HepG2 (cell line): ENCODE measurements around the gene SGF29. TPM values are rescaled to one million over a fixed set of nuclear protein-coding genes. Genes with fewer than 3 reads are reported as not detected.
"Not testable (repeated sequence)": the region's sequence is repeated elsewhere in the genome, so short reads cannot be mapped to it uniquely, and the experiment has no call there.

Source experiments
- ATAC-seq: fragments of 200-7000 bp; cut with Tn5 transposase; 3 replicates; pipeline ENCODE4 v1.9.1; 2020; ENCODE audit warnings: mild to moderate bottlenecking, moderate library complexity
- BruUV-seq: library from RNA; stranded (reverse); fragments of 400-500 nt; replicated peaks from 2 replicates; lab custom pipeline; 2021; lab: Mats Ljungman, UMichigan
- CTCF ChIA-PET: fragments of 300-600 bp; formaldehyde crosslinking; extraction: SDS; loops from one replicate; lab custom pipeline; 2021; ENCODE audit warnings: low total read pairs, inconsistent platforms, low intra/inter-chr PET ratio; lab: Yijun Ruan, JAX
- POLR2A ChIA-PET: fragments of 350-600 bp; sonication (Branson Sonifier 250); formaldehyde crosslinking; loops from one replicate; lab custom pipeline; 2020; ENCODE audit warnings: antibody characterized with exemption, inconsistent platforms; lab: Yijun Ruan, JAX
- DNase-seq: peaks from one replicate; pipeline ENCODE4 v3.0.0-alpha.2; 2015; ENCODE audit warnings: low spot score
- FAIRE-seq: peaks from 3 replicates; lab custom pipeline; 2011; peaks lifted over from hg19 to GRCh38; lab: Jason Lieb, UNC
- H2AFZ ChIP-seq: one replicate; pipeline ENCODE4 v1.6.1; 2011; ENCODE audit warnings: low read length, inconsistent platforms
- H3K27ac ChIP-seq: fragments of 300-600 bp; 3 replicates; pipeline ENCODE4 v1.8.0; 2011; ENCODE audit warnings: mixed run types, mild to moderate bottlenecking, mixed read lengths, low read length, inconsistent platforms; ENCODE audit not compliant: insufficient read depth; ENCODE audit errors: extremely low read length
- H3K27me3 ChIP-seq, 2 experiments: fragments of 200-600 bp in 1 of 2; 2 replicates in 1 of 2; 3 replicates in 1 of 2; pipeline versions ENCODE4 v1.6.0 to v1.8.0; 2011; ENCODE audit warnings: low read length in 2 of 2, mild to moderate bottlenecking in 2 of 2, moderate library complexity in 2 of 2, inconsistent platforms in 1 of 2; ENCODE audit not compliant: insufficient read depth in 2 of 2, control insufficient read depth in 1 of 2
- H3K36me3 ChIP-seq, 2 experiments: fragments of 200-600 bp in 1 of 2; replicated peaks in 1 of 2; 2 replicates in 1 of 2; 3 replicates in 1 of 2; pipeline versions ENCODE4 v1.5.1 to v1.8.0; 2011; ENCODE audit warnings: low read length in 2 of 2, inconsistent platforms in 1 of 2; ENCODE audit not compliant: insufficient read depth in 2 of 2, control insufficient read depth in 1 of 2
- H3K4me1 ChIP-seq: 2 replicates; pipeline ENCODE4 v1.5.1; 2012; ENCODE audit warnings: low read length, inconsistent platforms; ENCODE audit not compliant: insufficient read depth
- H3K4me2 ChIP-seq: 2 replicates; pipeline ENCODE4 v1.6.0; 2011; ENCODE audit warnings: low read depth, low read length, inconsistent platforms
- H3K4me3 ChIP-seq, 3 experiments: fragments of 200-600 bp in 1 of 3; sonication (generic), shearing (Covaris generic) in 1 of 3; replicated peaks in 1 of 3; 2 replicates each; pipeline ENCODE4 v1.5.1; 2011 to 2016; ENCODE audit warnings: low read length in 3 of 3, inconsistent platforms in 2 of 3, low read depth in 2 of 3, mild to moderate bottlenecking in 2 of 3, control low read depth in 1 of 3, mixed read lengths in 1 of 3; ENCODE audit not compliant: insufficient read depth in 1 of 3
- H3K79me2 ChIP-seq: one replicate; pipeline ENCODE4 v1.6.1; 2011; ENCODE audit warnings: low read length, inconsistent platforms; ENCODE audit not compliant: insufficient read depth
- H3K9ac ChIP-seq: 2 replicates; pipeline ENCODE4 v1.6.0; 2011; ENCODE audit warnings: mild to moderate bottlenecking, low read depth, low read length, inconsistent platforms; ENCODE audit not compliant: insufficient read depth
- H3K9me3 ChIP-seq: 2 replicates; pipeline ENCODE4 v1.5.1; 2012; ENCODE audit warnings: mild to moderate bottlenecking, low read length
- H4K20me1 ChIP-seq: 2 replicates; pipeline ENCODE4 v1.6.0; 2011; ENCODE audit warnings: inconsistent platforms, mild to moderate bottlenecking, low read length, moderate library complexity; ENCODE audit not compliant: insufficient read depth
- SAFB2 ChIP-seq: sonication (generic); formaldehyde crosslinking; IDR thresholded peaks from 2 replicates; pipeline ENCODE4 v1.5.1; 2020; ENCODE audit warnings: missing genetic modification reagents, low read depth, mild to moderate bottlenecking, borderline replicate concordance
- STAG1 ChIP-seq: sonication (generic); formaldehyde crosslinking; IDR thresholded peaks from 2 replicates; pipeline ENCODE4 v1.4.0; 2020; ENCODE audit warnings: missing genetic modification reagents
- TEAD3 ChIP-seq: optimal IDR thresholded peaks from 2 replicates; pipeline ENCODE3; 2016; ENCODE audit warnings: borderline replicate concordance
- TFDP2 ChIP-seq: sonication (generic); formaldehyde crosslinking; IDR thresholded peaks from 2 replicates; pipeline ENCODE4 v1.4.0; 2020; ENCODE audit warnings: missing genetic modification reagents
- ZNF256 ChIP-seq: sonication (generic); formaldehyde crosslinking; conservative IDR thresholded peaks from 2 replicates; pipeline ENCODE4 v1.4.0; 2020; ENCODE audit warnings: missing genetic modification reagents
- ZNF709 ChIP-seq: sonication (generic); formaldehyde crosslinking; IDR thresholded peaks from 2 replicates; pipeline ENCODE4 v1.5.0; 2020; ENCODE audit warnings: mild to moderate bottlenecking, missing genetic modification reagents
- WGBS: methylation state at CpG from one replicate; pipeline ENCODE4 v1.1.6; 2017; ENCODE audit warnings: low lambda C conversion rate; 5-methylcytosine and 5-hydroxymethylcytosine counted together
- in situ Hi-C: cut with HindIII; loops from 2 replicates; pipeline ENCODE4 v1.10.0; 2017; ENCODE audit warnings: low pct_unique_long_range_greater_than_20kb; ENCODE audit not compliant: extremely low pct_ligation_motif_present
- intact Hi-C: fragments of 100-400 bp; cut with micrococcal nuclease; formaldehyde crosslinking; loops from one replicate; pipeline ENCODE4 v1.10.0; 2022; ENCODE audit not compliant: unreplicated experiment
- polyA plus RNA-seq, 8 experiments: library from polyadenylated mRNA; depleted of rRNA in 3 of 8; stranded (reverse) in 7 of 8; unstranded in 1 of 8; fragments of >200 nt; fragmentation: Illumina TruSeq in 4 of 8; extraction: Trizol in 4 of 8; gene quantifications; 2 replicates each; pipeline versions ENCODE4 v1.2.1 to v1.2.3, GENCODE V29; 2011 to 2016; ENCODE audit warnings: low read depth in 4 of 8, missing spikeins in 1 of 8, mixed read lengths in 1 of 8; ENCODE audit not compliant: insufficient read depth in 1 of 8
- total RNA-seq, 5 experiments: library from RNA; depleted of rRNA; stranded (reverse); fragments of >200 nt; fragmentation: Illumina TruSeq; extraction: Trizol; gene quantifications; 2 replicates each; pipeline ENCODE4 v1.2.3, GENCODE V29; 2016; ENCODE audit warnings: low read depth in 1 of 5
- TF ChIP-seq, protein P1 (sequence below): sonication (generic); formaldehyde crosslinking; IDR thresholded peaks from 2 replicates; pipeline ENCODE4 v1.8.0; 2022; ENCODE audit warnings: mild to moderate bottlenecking, missing genetic modification reagents, moderate library complexity

SGF29 gene
- total and polyA plus RNA-seq, 2 of the 13 experiments (the other 11 are each of a cell fraction or from before 2014, with no cell fraction given): 5.0 to 29.4 TPM

- H3K9me3 ChIP-seq: not testable (repeated sequence)
- TF ChIP-seq TFDP2 (peak; percentile 5; the same call in 1 of the 2 replicates), ZNF256 (CRISPR knock-in tag) (0 out of 2 replicates have a peak, but pooled peaks have one; percentile 16), TEAD3 (peak; percentile 2)
- TF ChIP-seq, all 625 proteins: peak for 3; not testable (repeated sequence) for 622
- H3K4me2 ChIP-seq, H3K36me3 ChIP-seq, H3K79me2 ChIP-seq, DNase-seq, H4K20me1 ChIP-seq, ATAC-seq, BruUV-seq, H3K4me3 ChIP-seq, FAIRE-seq, in situ Hi-C loops, H3K9ac ChIP-seq, H2AFZ ChIP-seq, H3K27me3 ChIP-seq, H3K27ac ChIP-seq: not testable (repeated sequence)
- 56% methylated on average over 7 of the region's 7 CpGs for WGBS
- CTCF ChIA-PET: interaction anchor here (1.2 kb wide), 1 partner anchor 18 kb away, joined by 5 read pairs; no protein-coding TSS in a partner anchor
- H3K4me1 ChIP-seq: peaks cover 38% of the 10 kb centered on the region
- intact Hi-C loops: loop anchor here (10.0 kb wide), 1 partner anchor 71 kb away; no protein-coding TSS in a partner anchor
- POLR2A ChIA-PET: interaction anchor here (3.7 kb wide), 1 partner anchor 19 kb away, joined by 20 read pairs; the partner anchor contains the start of gene SULT1A2
Measured at GRCh38 chr16:28616224-28616577, 62.5 kb downstream of the SGF29 start.

DNA sequence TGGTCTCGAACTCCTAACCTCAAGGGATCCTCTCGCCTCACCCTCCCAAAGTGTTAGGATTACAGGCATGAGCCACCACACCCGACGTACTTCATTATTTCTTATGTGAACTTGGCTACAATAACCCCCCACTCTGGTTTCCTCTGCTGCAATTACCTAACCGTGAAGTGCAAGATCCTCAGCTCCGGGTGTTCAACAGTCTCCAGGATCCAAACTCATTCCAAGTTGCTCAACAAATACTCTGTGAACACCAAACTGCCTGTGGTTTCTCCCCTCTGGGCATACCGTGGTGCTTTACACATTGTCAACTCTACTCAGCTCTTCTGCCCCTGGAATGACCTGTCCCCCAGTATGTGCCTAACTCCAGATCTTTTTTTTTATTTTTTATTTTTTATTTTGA is 62.9 kb downstream of the SGF29 start:
- no peak overlapping the region for H3K9ac ChIP-seq
- H3K36me3 ChIP-seq: no peaks in the 10 kb centered on the region
- H3K4me3 ChIP-seq: no peak overlapping the region
- FAIRE-seq (no peak), DNase-seq (no peak), ATAC-seq (no peak)
- ChIA-PET POLR2A (interaction anchor here (1.7 to 3.7 kb wide), 2 partner anchors 20 to 62 kb away, joined by 4 to 20 read pairs; partner anchors contain the start of genes SGF29 and SULT1A2), CTCF (interaction anchor here (1.2 kb wide), 1 partner anchor 19 kb away, joined by 5 read pairs; no protein-coding TSS in a partner anchor)
- WGBS: 32% methylated on average over 7 of the region's 7 CpGs
- intact Hi-C loops: loop anchor here (10.0 kb wide), 1 partner anchor 72 kb away; no protein-coding TSS in a partner anchor
- H3K9me3 ChIP-seq: no peaks in the 10 kb centered on the region
- peaks cover 38% of the 10 kb centered on the region for H3K4me1 ChIP-seq
- H3K27me3 ChIP-seq: no peaks in the 10 kb centered on the region; a peak in 1 of 5 replicates
- no peak overlapping the region for H3K27ac ChIP-seq
- no peaks in the 10 kb centered on the region for H4K20me1 ChIP-seq
- TF ChIP-seq, protein P1, sequence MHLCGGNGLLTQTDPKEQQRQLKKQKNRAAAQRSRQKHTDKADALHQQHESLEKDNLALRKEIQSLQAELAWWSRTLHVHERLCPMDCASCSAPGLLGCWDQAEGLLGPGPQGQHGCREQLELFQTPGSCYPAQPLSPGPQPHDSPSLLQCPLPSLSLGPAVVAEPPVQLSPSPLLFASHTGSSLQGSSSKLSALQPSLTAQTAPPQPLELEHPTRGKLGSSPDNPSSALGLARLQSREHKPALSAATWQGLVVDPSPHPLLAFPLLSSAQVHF: no peak
- TF ChIP-seq SAFB2: no peak
- 0 out of 2 replicates have a peak, but pooled peaks have one; percentile 10 for TF ChIP-seq ZNF256 (CRISPR knock-in tag)
- no peak for TF ChIP-seq ZNF709
- no peak for TF ChIP-seq STAG1 (CRISPR knock-in tag)
- H3K79me2 ChIP-seq: no peaks in the 10 kb centered on the region
- no peak overlapping the region for H2AFZ ChIP-seq
- in situ Hi-C loops: no loop called here
- no peak overlapping the region for H3K4me2 ChIP-seq
- BruUV-seq: no TSS peak
